A549 treated with AZD9567 at 1 μM for 4 hours (cell line): Measurements from ENCODE around the gene ADSS2. TPM values are rescaled to one million over a fixed set of nuclear protein-coding genes. Genes with fewer than 3 reads are reported as not detected.

Source experiments
- total RNA-seq: library from RNA; stranded (reverse); fragments of 200-300 nt; extraction: Qiagen RNA extraction; gene quantifications from 5 replicates; pipeline ENCODE4 v1.2.3, GENCODE V29; 2022; ENCODE audit not compliant: insufficient read depth

The ADSS2 gene
- total RNA-seq: 38.8 to 61.6 TPM (median 45.6 TPM) in 5 replicates

DNA sequence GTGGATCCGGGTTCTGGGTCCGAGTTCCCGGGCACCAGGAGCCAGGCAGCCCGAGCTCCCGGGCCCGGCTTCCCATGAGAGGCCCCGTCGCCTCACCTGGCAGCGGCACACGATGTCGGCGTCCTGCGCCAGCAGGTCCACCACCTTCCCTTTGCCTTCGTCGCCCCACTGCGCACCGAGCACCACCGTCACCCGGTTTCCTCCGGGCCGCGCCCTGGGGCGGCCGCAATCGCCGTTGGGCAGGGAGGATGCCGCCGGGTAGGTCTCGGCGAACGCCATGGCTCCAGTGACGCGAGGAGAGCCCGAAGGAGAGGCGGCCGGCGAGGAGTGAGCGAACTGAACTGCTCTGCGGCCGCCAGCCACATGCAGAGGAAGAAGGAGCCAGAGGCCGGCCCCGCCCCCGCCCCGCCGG, at the start of gene ADSS2:
Gene ADSS2, minus strand, starts transcription at position 371 of the 412 bp plus-strand sequence. Its CDS starts 92 bp downstream, at position 279.

DNA sequence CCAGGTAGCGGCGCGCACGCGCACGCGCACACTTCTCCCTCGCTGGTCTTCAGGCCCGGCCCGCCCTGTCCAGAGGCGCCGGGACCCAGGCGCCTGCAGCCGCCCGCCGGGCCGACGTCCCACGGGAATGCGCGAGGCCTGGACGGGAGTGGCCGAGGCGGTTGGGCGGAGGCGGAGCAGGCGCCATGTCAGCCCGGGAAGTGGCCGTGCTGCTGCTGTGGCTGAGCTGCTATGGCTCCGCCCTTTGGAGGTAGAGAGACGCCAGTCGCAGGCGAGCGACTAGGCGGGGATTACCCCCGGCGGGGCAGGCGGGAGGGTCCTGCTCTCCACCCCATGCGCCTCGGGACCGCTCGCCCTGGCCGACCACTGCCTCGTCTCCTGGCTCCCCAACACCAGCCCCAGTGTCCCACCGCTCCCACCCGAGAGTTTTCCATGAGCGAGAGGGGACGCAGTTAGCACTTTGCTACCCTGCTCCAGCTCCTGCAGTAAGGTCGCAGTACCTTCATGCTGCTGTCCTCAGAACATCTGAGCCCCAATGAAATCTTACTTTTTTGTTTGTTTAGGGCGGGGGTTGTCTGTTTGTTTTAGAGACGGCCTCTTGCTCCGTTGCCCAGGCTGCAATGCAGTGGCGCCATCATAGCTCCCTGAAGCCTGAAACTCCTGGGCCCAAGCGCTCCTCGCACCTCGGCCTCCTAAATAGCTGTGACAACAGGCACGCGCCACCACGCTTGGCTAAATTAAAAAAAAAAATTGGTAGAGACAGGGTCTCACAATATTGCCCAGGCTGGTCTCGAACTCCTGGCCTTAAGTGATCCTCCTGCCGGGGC, 9.7 kb upstream of the ADSS2 start, which contains the start of gene CATSPERE:
Gene CATSPERE, plus strand, starts transcription at position 29 of the 827 bp plus-strand sequence. Its CDS starts 157 bp downstream, at position 186.

Other genes with a start within 250 kb of the ADSS2 start
- 0.08 to 0.24 TPM (median 0.15 TPM) in 4 of 5 replicates, not detected in the other for gene CATSPERE, start 9.4 kb upstream of the ADSS2 start, total RNA-seq
- gene DESI2, start 201.2 kb upstream of the ADSS2 start, total RNA-seq: 27.7 to 44.0 TPM (median 33.9 TPM) in 5 replicates